SW 1271 (cell line): ENCODE results near the gene GADD45GIP1.
"Not testable (repeated sequence)": the region's sequence is repeated elsewhere in the genome, so short reads cannot be mapped to it uniquely, and the experiment has no call there.

Experiments used
- DNase-seq, 2 experiments: peaks; one replicate each; lab custom pipeline; 2025; lab: John Stamatoyannopoulos, UW

Gene GADD45GIP1

GRCh38 chr19:12987781-12988180, 30.8 kb upstream of the GADD45GIP1 start:
- no peak for DNase-seq

DNA sequence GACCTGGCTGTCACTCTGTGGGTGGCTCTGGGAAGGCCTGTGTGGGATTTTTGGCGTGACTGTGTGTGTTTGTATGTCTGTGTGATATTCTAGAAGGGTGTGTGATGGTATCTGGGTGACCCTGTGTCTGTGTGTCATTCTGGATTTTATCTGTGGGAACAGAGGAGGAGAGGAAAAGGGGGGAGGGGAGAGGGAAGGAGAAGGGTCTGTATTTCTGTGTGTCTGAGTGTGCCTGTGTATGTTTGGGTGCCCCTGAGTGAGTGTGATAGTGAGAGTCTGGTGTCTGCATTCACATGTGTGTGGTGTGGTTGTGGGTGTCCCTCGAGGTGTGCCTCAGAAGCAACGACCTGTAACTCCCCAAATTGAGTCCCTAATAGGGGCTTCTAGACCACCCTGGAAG, 30.2 kb upstream of the GADD45GIP1 start:
- no peak for DNase-seq

DNA sequence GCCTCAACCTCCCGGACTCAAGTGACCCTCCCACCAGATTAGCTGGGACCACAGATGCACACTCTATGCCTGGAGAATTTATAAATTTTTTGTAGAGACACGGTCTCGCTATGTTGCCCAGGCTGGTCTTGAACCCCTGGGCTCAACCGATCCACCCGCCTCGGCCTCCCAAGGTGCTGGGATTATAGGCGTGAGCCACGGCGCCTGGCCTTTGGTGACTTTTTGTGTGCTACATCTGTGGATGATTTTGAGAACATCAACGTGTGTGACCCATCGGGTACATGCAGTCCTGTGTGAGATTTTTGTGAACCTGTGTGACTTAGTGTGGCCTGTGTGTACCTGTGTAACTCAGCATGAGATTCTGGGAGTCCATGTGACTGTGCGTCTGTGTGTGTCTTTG, 29.7 kb upstream of the GADD45GIP1 start:
- DNase-seq, result no peak

GRCh38 chr19:12985049-12985776, 28.2 kb upstream of the GADD45GIP1 start:
- DNase-seq, result no peak

DNA sequence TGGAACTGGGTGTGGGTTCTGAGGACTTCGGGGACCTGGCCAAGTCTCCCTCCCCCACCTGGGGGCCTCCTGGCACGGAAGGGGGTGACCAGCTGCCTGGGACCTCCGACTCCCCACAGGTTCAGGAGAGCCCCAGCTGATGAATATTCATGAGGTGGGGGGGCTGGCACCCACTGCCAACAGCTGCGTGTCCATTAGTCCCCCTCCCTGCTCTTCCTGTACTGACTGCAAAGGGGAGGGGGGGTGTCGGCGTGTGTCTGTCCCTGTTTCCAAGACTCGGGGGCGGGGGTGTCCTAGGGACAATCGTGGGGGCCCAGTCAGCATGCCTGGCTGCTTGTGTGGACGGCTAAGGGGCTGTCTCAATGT, 27.6 kb upstream of the GADD45GIP1 start:
- no peak for DNase-seq

DNA sequence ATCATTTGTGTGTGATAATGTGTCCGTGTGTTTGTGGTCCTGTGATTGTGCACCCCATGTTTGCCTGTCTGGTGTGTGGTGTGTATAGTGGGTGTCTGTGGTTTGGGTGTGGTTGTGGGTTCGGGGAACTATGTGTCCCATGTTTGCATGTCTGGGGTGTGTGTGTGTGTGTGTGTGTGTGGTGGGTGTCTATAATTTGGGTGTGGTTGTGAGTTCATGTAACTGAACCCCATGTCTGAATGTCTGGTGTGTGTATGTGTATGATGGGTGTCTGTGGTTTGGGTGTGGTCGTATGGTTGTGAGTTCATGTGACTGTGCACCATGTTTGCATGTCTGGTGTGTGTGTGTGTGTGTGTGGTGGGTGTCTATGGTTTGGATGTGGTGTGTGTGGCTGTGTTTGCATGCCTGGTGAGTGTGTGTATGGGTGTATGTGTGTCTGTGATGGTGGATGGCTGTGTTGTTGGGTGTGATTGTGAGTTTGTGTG, 27.2 kb upstream of the GADD45GIP1 start:
- no peak for DNase-seq

DNA sequence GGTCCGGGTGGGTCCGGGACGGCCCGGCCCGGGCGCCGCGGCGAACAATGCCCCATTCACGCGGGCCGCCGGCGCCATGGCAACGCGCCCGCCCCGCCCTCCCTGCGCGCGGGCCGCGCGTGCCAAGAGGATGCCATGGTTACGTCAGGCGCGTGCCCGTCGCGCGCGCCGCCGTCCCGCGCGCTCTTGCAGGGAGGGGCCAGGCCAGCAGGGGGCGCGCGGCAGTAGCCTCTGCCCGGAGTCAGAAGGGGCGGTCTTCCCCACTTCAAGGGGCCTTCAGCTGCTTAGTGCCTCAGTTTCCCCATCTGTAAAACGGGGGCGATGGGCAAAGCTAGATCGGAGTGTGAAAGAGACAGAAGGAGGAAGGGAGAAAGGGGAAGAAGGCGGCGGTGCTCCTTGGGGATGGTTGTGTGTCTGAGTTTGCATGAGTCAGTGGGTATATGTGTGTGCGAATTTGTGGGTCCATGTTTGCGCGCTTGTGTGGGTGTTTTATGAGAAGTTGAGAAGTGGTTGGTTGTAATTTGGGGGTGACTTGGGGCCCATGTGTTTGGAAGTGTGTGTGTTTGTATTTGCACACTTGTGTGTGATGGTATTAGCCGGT, 26.6 kb upstream of the GADD45GIP1 start:
- peak in 1 of 2 experiments; percentile 68 for DNase-seq

- no peak for DNase-seq
These were observed 26.1 kb upstream of the GADD45GIP1 start for GRCh38 chr19:12983091-12983490.

DNA sequence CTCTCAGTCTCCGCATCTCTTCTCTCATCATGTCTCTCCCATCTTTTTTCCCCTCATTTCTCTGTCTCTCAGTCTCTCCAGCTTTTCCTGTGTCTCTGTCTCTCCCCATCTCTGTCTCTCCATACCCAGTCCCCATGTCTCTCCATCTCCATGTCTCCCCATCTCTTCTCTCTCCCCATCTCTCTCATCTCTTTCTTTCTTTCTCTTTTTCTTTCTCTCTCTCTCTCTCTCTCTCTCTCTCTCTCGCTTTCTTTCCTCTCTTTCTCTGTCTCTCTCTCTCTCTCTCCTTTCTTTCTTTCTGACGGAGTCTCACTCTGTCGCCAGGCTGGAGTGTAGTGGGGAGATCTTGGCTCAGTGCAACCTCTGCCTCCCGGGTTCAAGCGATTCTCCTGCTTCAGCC, 25.6 kb upstream of the GADD45GIP1 start:
- no peak for DNase-seq

DNA sequence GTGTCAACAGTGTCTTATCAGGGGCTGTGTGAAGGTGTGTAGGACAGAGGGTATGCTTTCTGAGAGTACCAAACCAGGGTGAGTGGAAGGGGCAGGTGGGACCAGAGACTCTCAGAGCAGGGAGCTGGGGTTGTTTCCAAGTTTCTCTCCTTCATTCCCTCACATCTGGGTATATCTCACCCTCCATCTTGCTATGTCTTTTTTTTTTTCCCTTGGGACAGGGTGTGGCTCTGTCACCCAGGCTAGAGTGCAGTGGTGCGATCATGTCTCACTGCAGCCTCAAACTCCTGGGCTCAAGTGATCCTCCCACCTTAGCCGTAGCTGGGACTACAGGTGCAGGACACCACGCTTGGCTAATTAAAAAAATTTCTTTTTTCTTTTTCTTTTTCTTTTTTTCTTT, 23.0 kb upstream of the GADD45GIP1 start:
- no peak for DNase-seq

- not testable (repeated sequence) for DNase-seq
These were observed 19.1 kb upstream of the GADD45GIP1 start for GRCh38 chr19:12976109-12976508.

- DNase-seq, result no peak
These were observed 18.3 kb upstream of the GADD45GIP1 start for GRCh38 chr19:12975221-12975741.

- no peak for DNase-seq
These were observed 17.5 kb upstream of the GADD45GIP1 start for GRCh38 chr19:12974301-12975220.

DNA sequence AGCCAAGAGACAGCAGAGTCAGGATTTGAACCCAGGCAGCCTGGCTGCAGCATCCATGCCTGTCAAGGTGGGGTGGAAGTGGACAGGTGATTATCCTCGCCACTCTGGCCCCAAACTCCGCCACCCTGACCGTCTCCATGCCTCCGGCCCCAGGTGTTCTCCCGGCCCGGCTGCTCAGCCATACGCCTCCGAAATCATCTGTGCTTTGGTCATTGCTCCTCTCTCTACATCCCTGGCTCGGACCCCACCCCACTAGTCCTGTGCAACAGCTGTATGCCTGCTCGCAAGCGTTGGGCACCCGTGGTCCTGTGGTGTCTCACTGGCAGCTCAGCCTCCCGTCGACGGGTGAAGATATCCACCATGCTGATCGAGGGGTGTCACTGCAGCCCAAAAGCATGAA, 16.2 kb upstream of the GADD45GIP1 start:
- DNase-seq, result no peak

DNA sequence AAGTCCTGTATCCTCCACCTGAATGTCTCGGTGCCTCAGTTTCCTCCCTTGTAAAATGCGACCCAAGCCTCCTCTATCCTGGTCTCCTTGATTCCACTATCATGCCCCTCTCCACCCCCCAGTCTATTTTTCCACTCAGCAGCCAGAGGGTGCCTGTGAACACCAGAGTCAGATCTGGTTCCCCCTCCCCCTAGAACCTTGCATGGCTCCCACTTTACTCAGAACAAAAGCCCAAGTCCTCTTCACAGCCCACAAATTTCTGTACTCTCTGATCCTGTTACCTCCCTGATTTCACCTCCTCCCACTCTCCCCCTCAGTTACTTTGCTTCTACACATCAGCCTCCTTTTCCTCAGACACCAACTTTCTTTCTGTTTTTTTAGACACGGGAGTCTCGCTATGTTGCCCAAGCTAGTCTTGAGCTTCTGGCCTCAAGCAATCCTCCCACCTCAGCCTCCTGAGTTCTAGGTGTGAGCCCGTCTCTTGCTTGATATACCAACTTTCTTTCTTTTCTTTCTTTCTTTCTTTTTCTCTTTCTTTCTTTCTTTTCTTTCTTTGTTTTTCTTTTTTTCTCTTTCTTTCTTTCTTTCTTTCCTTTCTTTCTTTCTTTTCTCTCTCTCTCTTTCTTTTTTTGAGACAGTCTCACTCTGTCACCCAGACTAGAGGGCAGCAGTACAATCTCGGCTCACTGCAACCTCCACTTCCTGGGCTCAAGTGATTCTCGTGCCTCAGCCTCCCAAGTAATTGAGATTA, 13.2 kb upstream of the GADD45GIP1 start:
- DNase-seq, result no peak

GRCh38 chr19:12969292-12969988, 12.4 kb upstream of the GADD45GIP1 start, which contains the start of gene DAND5:
Gene DAND5 (plus strand): TSS chr19:12969576. CDS start chr19:12969661, 85 bp downstream.
- no peak for DNase-seq

DNA sequence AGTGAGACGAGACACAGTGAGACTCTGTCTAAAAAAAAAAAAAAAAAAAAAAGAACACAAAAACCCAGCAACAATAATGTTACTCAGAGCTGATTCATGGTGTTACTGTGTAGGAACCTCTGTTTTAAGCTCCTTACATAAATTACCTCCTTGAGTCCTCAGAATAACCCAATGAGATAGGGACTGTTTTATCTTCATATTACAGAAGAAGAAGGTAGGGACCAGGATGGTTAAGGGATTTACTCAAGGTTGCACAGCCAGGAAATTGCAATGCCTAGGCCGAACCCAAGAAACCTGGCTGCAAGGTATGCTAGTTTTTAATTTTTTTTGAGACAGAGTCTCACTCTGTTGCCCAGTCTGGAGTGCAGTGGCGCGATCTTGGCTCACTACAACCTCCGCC, 10.9 kb upstream of the GADD45GIP1 start:
- DNase-seq, result no peak

DNA sequence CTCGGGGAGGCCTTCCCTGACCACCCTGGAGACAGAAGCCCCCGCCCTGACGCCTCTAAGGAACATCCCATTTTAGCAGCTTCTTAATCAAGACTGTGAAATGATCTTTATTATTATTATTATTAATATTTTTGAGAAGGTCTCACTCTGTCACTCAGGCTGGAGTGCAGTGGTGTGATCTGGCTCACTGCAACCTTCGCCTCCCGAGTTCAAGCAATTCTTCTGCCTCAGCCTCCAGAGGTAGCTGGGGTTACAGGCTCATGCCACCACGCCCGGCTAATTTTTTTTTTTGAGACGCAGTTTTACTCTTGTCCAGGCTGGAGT, 8.8 kb upstream of the GADD45GIP1 start:
- DNase-seq, result no peak

GRCh38 chr19:12965017-12965811, 8.2 kb upstream of the GADD45GIP1 start:
- DNase-seq, result peak; percentile 35 to 65

GRCh38 chr19:12959481-12959880, 2.5 kb upstream of the GADD45GIP1 start:
- DNase-seq, result no peak
